Astrocyte of the spinal cord (primary cell): Measurements from ENCODE around the gene LTB4R2.

Experiments
- DNase-seq: peaks from one replicate; pipeline ENCODE4 v3.0.0; 2011; ENCODE audit warnings: low read depth, low spot score
- H3K4me3 ChIP-seq: 2 replicates; pipeline ENCODE4 v1.5.1; 2011; ENCODE audit warnings: low read depth, mild to moderate bottlenecking, low read length, moderate library complexity
- CTCF ChIP-seq: IDR thresholded peaks from 2 replicates; pipeline ENCODE4 v1.5.1; 2012; ENCODE audit warnings: low read depth, mild to moderate bottlenecking, low read length, inconsistent platforms
- in situ Hi-C: cut with HindIII; loops from 2 replicates; pipeline ENCODE4 v1.10.0; 2017; ENCODE audit warnings: low sequenced_read_pairs

Gene LTB4R2

GRCh38 chr14:24269910-24270536 is 39.9 kb upstream of the LTB4R2 start:
- no peak overlapping the region for H3K4me3 ChIP-seq
- in situ Hi-C loops = no loop called here
- DNase-seq = no peak
- no peak for TF ChIP-seq CTCF

- no peak for DNase-seq
- H3K4me3 ChIP-seq = peak overlapping the region; percentile 93
- no peak for TF ChIP-seq CTCF
- in situ Hi-C loops = no loop called here
These were observed 39.3 kb upstream of the LTB4R2 start for GRCh38 chr14:24270537-24271133.

- peak within 1 kb of the TSS; percentile 93 for H3K4me3 ChIP-seq
- in situ Hi-C loops = no loop called here
- TF ChIP-seq CTCF = peak; percentile 73
- DNase-seq = peak; percentile 86
These were observed 38.7 kb upstream of the LTB4R2 start, which contains the start of gene RABGGTA for GRCh38 chr14:24271134-24271833. RABGGTA (minus strand) TSS chr14:24271597; CDS start chr14:24271115, 482 bp downstream.

- peak overlapping the region; percentile 93 for H3K4me3 ChIP-seq
These were observed 38.1 kb upstream of the LTB4R2 start for GRCh38 chr14:24271834-24272263.

GRCh38 chr14:24272467-24272866 is 37.5 kb upstream of the LTB4R2 start:
- no peak for TF ChIP-seq CTCF
- in situ Hi-C loops = no loop called here
- no peak for DNase-seq
- no peak overlapping the region for H3K4me3 ChIP-seq

More at GRCh38 chr14:24271834-24272263, 38.1 kb upstream of the LTB4R2 start:
- no peak for TF ChIP-seq CTCF
- in situ Hi-C loops = no loop called here
- DNase-seq = no peak

- DNase-seq = no peak
- TF ChIP-seq CTCF = no peak
- in situ Hi-C loops = no loop called here
- H3K4me3 ChIP-seq = no peak overlapping the region
These were observed 36.4 kb upstream of the LTB4R2 start for GRCh38 chr14:24273422-24273998.
